Measurements from ENCODE around the gene GLT1D1. TPM values are rescaled to one million over a fixed set of nuclear protein-coding genes. Genes with fewer than 3 reads are reported as not detected.

The GLT1D1 gene
- total RNA-seq, 4 donors from 2014 or later, result 1.0 to 4.9 (median 3.0) TPM

DNA sequence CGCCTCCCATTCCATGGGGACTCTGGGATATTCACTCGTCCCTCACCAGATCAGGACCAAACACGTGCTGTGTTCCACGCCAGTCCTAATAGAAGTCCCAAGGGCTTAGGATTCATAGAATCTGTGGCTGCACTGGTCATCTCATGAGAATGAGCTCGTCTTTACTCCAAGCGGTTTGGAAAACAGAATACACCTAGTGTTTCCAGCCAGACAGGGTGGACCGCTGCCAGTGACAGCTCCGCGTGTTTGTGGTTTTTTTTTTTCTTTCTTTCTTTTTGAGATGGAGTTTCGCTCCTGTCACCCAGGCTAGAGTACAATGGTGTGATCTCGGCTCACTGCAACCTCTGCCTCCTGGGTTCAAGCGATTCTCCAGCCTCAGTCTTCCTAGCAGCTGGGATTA, 75.1 kb downstream of the GLT1D1 start:
- H3K27me3 ChIP-seq, result no peaks in the 10 kb centered on the region
- intact Hi-C loops (cut with DNase I; ENCODE audit: low total_unique reads), result no loop called here
- DNase-seq (no peak), ATAC-seq (no peak)
- H3K36me3 ChIP-seq, result no peaks in the 10 kb centered on the region
- in situ Hi-C loops (cut with MboI; ENCODE audit: low sequenced_read_pairs in 4 of 4), result no loop called here
- no peak overlapping the region for H3K27ac ChIP-seq
- H3K4me1 ChIP-seq, result no peaks in the 10 kb centered on the region
- TF ChIP-seq, protein P1, sequence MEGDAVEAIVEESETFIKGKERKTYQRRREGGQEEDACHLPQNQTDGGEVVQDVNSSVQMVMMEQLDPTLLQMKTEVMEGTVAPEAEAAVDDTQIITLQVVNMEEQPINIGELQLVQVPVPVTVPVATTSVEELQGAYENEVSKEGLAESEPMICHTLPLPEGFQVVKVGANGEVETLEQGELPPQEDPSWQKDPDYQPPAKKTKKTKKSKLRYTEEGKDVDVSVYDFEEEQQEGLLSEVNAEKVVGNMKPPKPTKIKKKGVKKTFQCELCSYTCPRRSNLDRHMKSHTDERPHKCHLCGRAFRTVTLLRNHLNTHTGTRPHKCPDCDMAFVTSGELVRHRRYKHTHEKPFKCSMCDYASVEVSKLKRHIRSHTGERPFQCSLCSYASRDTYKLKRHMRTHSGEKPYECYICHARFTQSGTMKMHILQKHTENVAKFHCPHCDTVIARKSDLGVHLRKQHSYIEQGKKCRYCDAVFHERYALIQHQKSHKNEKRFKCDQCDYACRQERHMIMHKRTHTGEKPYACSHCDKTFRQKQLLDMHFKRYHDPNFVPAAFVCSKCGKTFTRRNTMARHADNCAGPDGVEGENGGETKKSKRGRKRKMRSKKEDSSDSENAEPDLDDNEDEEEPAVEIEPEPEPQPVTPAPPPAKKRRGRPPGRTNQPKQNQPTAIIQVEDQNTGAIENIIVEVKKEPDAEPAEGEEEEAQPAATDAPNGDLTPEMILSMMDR (IDR thresholded peaks at IDR 0.05 in 4 of 5, conservative IDR thresholded peaks at IDR 0.05 in 1 of 5), result no peak
- no peak for TF ChIP-seq POLR2A (IDR thresholded peaks at IDR 0.05)
- H3K9me3 ChIP-seq, result no peaks in the 10 kb centered on the region
- H3K4me3 ChIP-seq, result no peak overlapping the region

DNA sequence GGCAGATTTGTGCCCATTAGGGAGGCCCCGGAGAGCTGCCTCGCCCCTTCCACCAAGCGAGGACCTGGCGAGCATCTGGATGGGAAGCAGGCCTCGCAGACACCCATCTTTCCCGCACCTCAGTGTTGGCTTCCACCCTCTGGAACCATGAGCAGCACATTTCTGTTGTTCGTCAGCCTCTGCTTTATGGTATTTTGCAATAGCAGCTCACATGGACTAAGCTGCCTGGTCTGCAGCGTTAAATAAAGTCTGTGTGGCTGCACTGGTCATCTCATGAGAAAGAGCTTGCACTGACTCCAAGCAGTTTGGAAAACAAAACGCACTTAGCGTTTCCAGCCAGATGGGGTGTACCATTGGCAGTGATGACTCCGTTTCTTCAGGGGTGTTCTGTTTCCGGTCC, 75.8 kb downstream of the GLT1D1 start:
- intact Hi-C loops (cut with DNase I; ENCODE audit: low total_unique reads), result no loop called here
- peak; percentile 21 to 47 for ATAC-seq
- TF ChIP-seq, protein P1 (IDR thresholded peaks at IDR 0.05 in 4 of 5, conservative IDR thresholded peaks at IDR 0.05 in 1 of 5), result no peak
- TF ChIP-seq POLR2A (IDR thresholded peaks at IDR 0.05), result no peak

DNA sequence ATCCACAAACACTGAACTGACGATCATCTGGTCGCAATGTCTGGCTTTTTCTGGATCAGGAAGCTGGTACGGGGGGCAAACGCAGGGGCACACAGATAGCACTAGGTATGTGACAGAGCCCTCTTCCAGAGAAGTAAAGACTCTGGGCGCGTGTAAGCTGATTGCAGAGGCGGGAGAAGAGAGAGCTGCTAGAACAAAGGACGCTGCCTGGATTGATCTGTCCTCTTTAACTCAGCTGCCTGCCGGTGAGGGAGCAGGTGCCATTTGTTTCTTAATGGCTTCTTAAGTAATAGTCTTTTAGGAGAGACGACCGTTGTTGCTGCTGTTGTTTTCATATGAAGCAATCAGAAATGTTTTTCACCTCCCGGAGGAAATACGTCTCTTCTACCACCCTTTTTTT, 77.3 kb downstream of the GLT1D1 start:
- Histone ChIP-seq H3K27me3 (no peaks in the 10 kb centered on the region), H3K27ac (no peak overlapping the region), H3K4me1 (no peaks in the 10 kb centered on the region), H3K4me3 (no peak overlapping the region), H3K9me3 (no peaks in the 10 kb centered on the region), H3K36me3 (no peaks in the 10 kb centered on the region)
- intact Hi-C loops (cut with DNase I; ENCODE audit: low total_unique reads), result no loop called here
- in situ Hi-C loops (cut with MboI; ENCODE audit: low sequenced_read_pairs in 4 of 4), result no loop called here
- no peak for DNase-seq
- no peak for ATAC-seq
- TF ChIP-seq POLR2A (IDR thresholded peaks at IDR 0.05), result no peak
- TF ChIP-seq, protein P1 (IDR thresholded peaks at IDR 0.05 in 4 of 5, conservative IDR thresholded peaks at IDR 0.05 in 1 of 5), result no peak

More for the DNA sequence above, 75.8 kb downstream of the GLT1D1 start:
- DNase-seq, result peak in 1 of 2 donors; percentile 18
- H3K4me1 ChIP-seq, result no peaks in the 10 kb centered on the region
- H3K36me3 ChIP-seq, result no peaks in the 10 kb centered on the region
- in situ Hi-C loops (cut with MboI; ENCODE audit: low sequenced_read_pairs in 4 of 4), result no loop called here
- no peak overlapping the region for H3K4me3 ChIP-seq
- no peaks in the 10 kb centered on the region for H3K27me3 ChIP-seq
- no peak overlapping the region for H3K27ac ChIP-seq
- H3K9me3 ChIP-seq, result no peaks in the 10 kb centered on the region

DNA sequence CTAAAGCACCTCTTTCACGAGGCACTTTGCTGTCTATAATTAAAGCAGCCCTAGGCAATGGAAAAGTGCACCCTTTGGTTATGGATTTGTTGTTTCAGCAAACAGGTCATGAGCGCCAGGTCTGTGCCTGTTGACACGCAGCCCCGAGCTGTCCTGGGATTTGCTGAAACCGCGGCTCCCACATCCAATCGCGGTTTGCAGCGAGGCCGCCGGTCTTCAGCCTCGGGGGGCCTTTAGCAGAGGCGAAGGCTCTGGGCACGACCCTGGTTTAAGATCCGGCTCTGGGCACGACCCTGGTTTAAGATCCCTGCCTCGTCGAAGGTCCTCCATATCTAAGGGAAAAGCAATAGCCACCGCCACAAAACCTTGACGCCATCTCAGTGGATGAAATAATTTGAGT, 79.2 kb downstream of the GLT1D1 start:
- no peak for ATAC-seq
- no peak for DNase-seq
- no peaks in the 10 kb centered on the region for H3K27me3 ChIP-seq
- no peaks in the 10 kb centered on the region for H3K36me3 ChIP-seq
- H3K4me1 ChIP-seq, result no peaks in the 10 kb centered on the region
- intact Hi-C loops (cut with DNase I; ENCODE audit: low total_unique reads) (no loop called here), in situ Hi-C loops (cut with MboI; ENCODE audit: low sequenced_read_pairs in 4 of 4) (no loop called here)
- H3K9me3 ChIP-seq, result no peaks in the 10 kb centered on the region
- no peak overlapping the region for H3K4me3 ChIP-seq
- no peak overlapping the region for H3K27ac ChIP-seq
- no peak for TF ChIP-seq POLR2A (IDR thresholded peaks at IDR 0.05)
- TF ChIP-seq, protein P1 (IDR thresholded peaks at IDR 0.05 in 4 of 5, conservative IDR thresholded peaks at IDR 0.05 in 1 of 5), result no peak

DNA sequence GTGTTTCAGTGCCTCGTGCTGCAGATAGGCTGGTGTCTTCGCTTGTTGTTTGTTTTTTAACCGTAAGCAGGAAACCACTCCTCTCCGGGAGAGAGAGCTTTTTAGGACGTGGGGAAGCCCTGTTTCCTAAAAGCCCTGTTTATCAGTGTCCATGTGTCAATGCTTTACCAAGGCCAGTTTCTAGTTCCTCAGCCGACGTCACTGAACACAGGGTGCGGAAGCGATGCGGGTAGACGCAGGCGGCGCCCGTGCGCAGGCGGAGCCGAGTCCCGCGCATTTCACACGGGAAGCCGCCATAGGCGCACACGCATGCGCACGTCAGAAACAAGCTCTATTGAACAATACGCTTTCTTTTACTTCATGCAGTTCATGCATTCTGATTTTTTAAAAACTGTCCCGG, 79.8 kb downstream of the GLT1D1 start:
- Histone ChIP-seq H3K4me3 (no peak overlapping the region), H3K27ac (no peak overlapping the region), H3K27me3 (no peaks in the 10 kb centered on the region), H3K9me3 (no peaks in the 10 kb centered on the region), H3K36me3 (no peaks in the 10 kb centered on the region), H3K4me1 (no peaks in the 10 kb centered on the region)
- in situ Hi-C loops (cut with MboI; ENCODE audit: low sequenced_read_pairs in 4 of 4), result no loop called here
- DNase-seq (no peak), ATAC-seq (no peak)
- intact Hi-C loops (cut with DNase I; ENCODE audit: low total_unique reads), result no loop called here
- no peak for TF ChIP-seq POLR2A (IDR thresholded peaks at IDR 0.05)

All from gastrocnemius medialis (tissue), 4 donors.